K562 (cell line): ENCODE data around the gene IMPA2. TPM values are rescaled to one million over a fixed set of nuclear protein-coding genes. Genes with fewer than 3 reads are reported as not detected.

Experiments used
- ATAC-seq: fragments of 200-7000 bp; cut with Tn5 transposase; 3 replicates; pipeline ENCODE4 v1.9.1; 2020; ENCODE audit warnings: moderate library complexity
- BruUV-seq: library from RNA; stranded (reverse); fragments of 400-500 nt; replicated peaks from 2 replicates; lab custom pipeline; 2021; lab: Mats Ljungman, UMichigan
- CTCF ChIA-PET: fragments of 300-600 bp; formaldehyde crosslinking; extraction: SDS; loops from one replicate; lab custom pipeline; 2021; ENCODE audit warnings: low intra/inter-chr PET ratio; lab: Yijun Ruan, JAX
- POLR2A ChIA-PET: fragments of 300-600, 350-650 bp; sonication (Branson Sonifier 250); formaldehyde crosslinking; extraction: SDS; loops from one replicate; lab custom pipeline; 2021; ENCODE audit warnings: antibody characterized with exemption, inconsistent platforms; lab: Yijun Ruan, JAX
- DNase-seq, 4 experiments: peaks; one replicate each; pipeline versions ENCODE4 v3.0.0 to v3.0.0-alpha.2; 2011 to 2018; ENCODE audit warnings: low spot score in 3 of 4, mixed read lengths in 3 of 4; ENCODE audit errors: extremely low read depth in 1 of 4
- FAIRE-seq: peaks from 2 replicates; lab custom pipeline; 2011; peaks lifted over from hg19 to GRCh38; lab: Jason Lieb, UNC
- H2AFZ ChIP-seq: 2 replicates; pipeline ENCODE4 v1.6.0; 2011; ENCODE audit warnings: low read depth, low read length, control low read depth, inconsistent platforms
- H3K27ac ChIP-seq: fragments of 200-600 bp; 3 replicates; pipeline ENCODE4 v1.8.0; 2011; ENCODE audit warnings: low read depth, mild to moderate bottlenecking, control low read depth, inconsistent platforms, low read length, moderate library complexity, mixed read lengths; ENCODE audit errors: extremely low read depth
- H3K27me3 ChIP-seq, 2 experiments: fragments of 300-600 bp in 1 of 2; 2 replicates in 1 of 2; 3 replicates in 1 of 2; pipeline versions ENCODE4 v1.6.0 to v1.8.0; 2011; ENCODE audit warnings: inconsistent platforms in 2 of 2, low read length in 2 of 2, mild to moderate bottlenecking in 1 of 2, mixed read lengths in 1 of 2, moderate library complexity in 1 of 2; ENCODE audit not compliant: control insufficient read depth in 2 of 2, insufficient read depth in 2 of 2
- H3K36me3 ChIP-seq: fragments of 300-600 bp; 3 replicates; pipeline ENCODE4 v1.8.0; 2011; ENCODE audit warnings: mild to moderate bottlenecking, low read length, inconsistent platforms; ENCODE audit not compliant: control insufficient read depth, insufficient read depth
- H3K4me1 ChIP-seq, 2 experiments: fragments of 200-600 bp in 1 of 2; replicated peaks in 1 of 2; 2 replicates in 1 of 2; 3 replicates in 1 of 2; pipeline versions ENCODE4 v1.5.1 to v1.8.0; 2011; ENCODE audit warnings: inconsistent platforms in 2 of 2, low read length in 2 of 2, mild to moderate bottlenecking in 1 of 2, mixed read lengths in 1 of 2, moderate library complexity in 1 of 2; ENCODE audit not compliant: control insufficient read depth in 2 of 2, insufficient read depth in 2 of 2
- H3K4me2 ChIP-seq: 2 replicates; pipeline ENCODE4 v1.6.1; 2011; ENCODE audit warnings: low read length, control low read depth, inconsistent platforms, mixed read lengths; ENCODE audit not compliant: insufficient read depth
- H3K4me3 ChIP-seq: fragments of 200-600 bp; sonication (generic), shearing (Covaris generic); 2 replicates; pipeline ENCODE4 v1.5.1; 2016; ENCODE audit warnings: control low read depth, inconsistent platforms
- H3K79me2 ChIP-seq: fragments of 200-600 bp; 3 replicates; pipeline ENCODE4 v1.8.0; 2011; ENCODE audit warnings: low read length, inconsistent platforms; ENCODE audit not compliant: control insufficient read depth, insufficient read depth
- H3K9ac ChIP-seq, 2 experiments: 2 replicates each; pipeline versions ENCODE4 v1.6.0 to v1.6.1; 2011; ENCODE audit warnings: low read depth in 2 of 2, low read length in 2 of 2, control low read depth in 1 of 2, inconsistent platforms in 1 of 2, mild to moderate bottlenecking in 1 of 2, mixed read lengths in 1 of 2; ENCODE audit not compliant: insufficient read depth in 1 of 2
- H3K9me1 ChIP-seq: one replicate; pipeline ENCODE4 v1.6.0; 2011; ENCODE audit warnings: inconsistent platforms, mild to moderate bottlenecking, low read length, moderate library complexity; ENCODE audit not compliant: control insufficient read depth, insufficient read depth
- H3K9me3 ChIP-seq: replicated peaks from 2 replicates; pipeline ENCODE4 v1.5.1; 2011; ENCODE audit warnings: low read depth, low read length, inconsistent platforms; ENCODE audit not compliant: control insufficient read depth, insufficient read depth
- H4K20me1 ChIP-seq: replicated peaks from 2 replicates; pipeline ENCODE4 v1.6.1; 2011; ENCODE audit warnings: low read length, inconsistent platforms, mixed read lengths; ENCODE audit not compliant: control insufficient read depth, insufficient read depth
- ARID3B ChIP-seq: fragments of 250-450 bp; sonication (Bioruptor Pico); IDR thresholded peaks from 2 replicates; pipeline ENCODE4 v1.4.0; 2020; ENCODE audit warnings: borderline replicate concordance
- ETS2 ChIP-seq: IDR thresholded peaks from 2 replicates; pipeline ENCODE4 v1.6.1; 2016; ENCODE audit warnings: borderline replicate concordance, missing genetic modification characterization, mild to moderate bottlenecking, moderate library complexity, missing compliant biosample characterization; ENCODE audit not compliant: poor library complexity, severe bottlenecking
- PPARD ChIP-seq: fragments of 250-450 bp; sonication (Bioruptor Pico); IDR thresholded peaks from 2 replicates; pipeline ENCODE4 v1.8.0; 2022; ENCODE audit warnings: inconsistent platforms, mild to moderate bottlenecking, moderate library complexity
- RAD21 ChIP-seq, 2 experiments: fragments of 250-450 bp in 1 of 2; fragments of 450-650 bp in 1 of 2; sonication (Bioruptor Pico) in 1 of 2; formaldehyde crosslinking in 1 of 2; IDR thresholded peaks in 1 of 2; conservative IDR thresholded peaks in 1 of 2; 2 replicates each; pipeline versions ENCODE4 v1.4.0 to v1.8.0; 2020 to 2022; ENCODE audit warnings: mild to moderate bottlenecking in 2 of 2, moderate library complexity in 1 of 2
- RBM17 ChIP-seq: fragments of 200-400 bp; formaldehyde crosslinking; IDR thresholded peaks from 2 replicates; pipeline ENCODE4 v1.6.1; 2017; ENCODE audit warnings: low read depth, mild to moderate bottlenecking, low read length, borderline replicate concordance
- SRSF9 ChIP-seq: fragments of 200-400 bp; formaldehyde crosslinking; IDR thresholded peaks from 2 replicates; pipeline ENCODE4 v1.6.1; 2017; ENCODE audit warnings: low read depth, low read length, borderline replicate concordance
- TARDBP ChIP-seq: fragments of 450-650 bp; IDR thresholded peaks from 2 replicates; pipeline ENCODE4 v1.6.1; 2016
- ZNF354B ChIP-seq: fragments of 250-450 bp; sonication (Bioruptor Pico); IDR thresholded peaks from 2 replicates; pipeline ENCODE4 v1.4.0; 2020
- WGBS: fragments of 100-300 bp; shearing (Covaris generic); methylation state at CpG from one replicate; pipeline ENCODE4 v1.1.6; 2016; ENCODE audit warnings: low coverage, mixed read lengths; ENCODE audit not compliant: insufficient coverage; ENCODE audit errors: missing lambda C conversion rate; 5-methylcytosine and 5-hydroxymethylcytosine counted together
- in situ Hi-C: fragments of 300-500 bp; cut with MboI; formaldehyde crosslinking; loops from 4 replicates; pipeline ENCODE4 v1.15.0; 2018; ENCODE audit warnings: inconsistent platforms, mixed read lengths
- intact Hi-C: fragments of 100-400 bp; cut with micrococcal nuclease; formaldehyde crosslinking; loops from 2 replicates; pipeline ENCODE4 v1.14.2; 2022
- polyA plus RNA-seq, 8 experiments: library from polyadenylated mRNA; depleted of rRNA in 4 of 8; stranded (reverse) in 5 of 8; unstranded in 3 of 8; fragments of >200 nt; fragmentation: Nextera tagmentation in 2 of 8; fragmentation: Illumina TruSeq in 1 of 8; extraction: Ambion mirVana in 2 of 8; extraction: Trizol in 1 of 8; gene quantifications; 2 replicates each; pipeline versions ENCODE4 v1.2.1 to v1.2.3, GENCODE V29; 2011 to 2014; ENCODE audit warnings: inconsistent platforms in 1 of 8, missing spikeins in 1 of 8
- total RNA-seq, 7 experiments: library from RNA; depleted of rRNA in 6 of 7; stranded (reverse); fragments of >200 nt in 6 of 7; fragmentation: Illumina TruSeq in 2 of 7; extraction: Trizol in 2 of 7; gene quantifications; 2 replicates each; pipeline versions ENCODE4 v1.2.1 to v1.2.3, GENCODE V29; 2011 to 2021; ENCODE audit warnings: low replicate concordance in 1 of 7
- TF ChIP-seq, protein P1 (sequence below), 3 experiments: IDR thresholded peaks in 2 of 3; conservative IDR thresholded peaks in 1 of 3; 2 replicates each; pipeline ENCODE4 v1.5.1; 2011 to 2012; ENCODE audit warnings: low read length in 3 of 3, mild to moderate bottlenecking in 3 of 3, control low read depth in 2 of 3, improper control_type of control experiment in 1 of 3, inconsistent platforms in 1 of 3, low read depth in 1 of 3, mixed read lengths in 1 of 3, moderate library complexity in 1 of 3; ENCODE audit not compliant: insufficient read depth in 2 of 3

IMPA2 gene
- total and polyA plus RNA-seq, 9 of the 15 experiments (the other 6 are each of a cell fraction or from before 2014, with no cell fraction given) = 0.62 to 11.3 (median 5.7) TPM

GRCh38 chr18:12074736-12075135, 93.4 kb downstream of the IMPA2 start:
- Histone ChIP-seq H4K20me1 (no peaks in the 10 kb centered on the region), H3K79me2 (no peaks in the 10 kb centered on the region), H3K9ac (no peak overlapping the region), H3K27ac (no peak overlapping the region), H3K9me3 (no peaks in the 10 kb centered on the region), H3K9me1 (no peaks in the 10 kb centered on the region)
- intact Hi-C loops = no loop called here
- ATAC-seq = peak; percentile 80
- peak in 1 of 4 experiments; percentile 16 for DNase-seq
- no peak for TF ChIP-seq SRSF9
- peak in 1 of 2 experiments; percentile 38; a peak in 2 of 4 replicates for TF ChIP-seq RAD21 (CRISPR knock-in tag; conservative IDR thresholded peaks at IDR 0.05 in 1 of 2, IDR thresholded peaks at IDR 0.05 in 1 of 2)
- TF ChIP-seq ETS2 = no peak
- TF ChIP-seq ZNF354B (CRISPR knock-in tag) = no peak
- no peak for TF ChIP-seq PPARD (CRISPR knock-in tag)
- no peak for TF ChIP-seq TARDBP
- no peak for TF ChIP-seq RBM17
- TF ChIP-seq, protein P1, sequence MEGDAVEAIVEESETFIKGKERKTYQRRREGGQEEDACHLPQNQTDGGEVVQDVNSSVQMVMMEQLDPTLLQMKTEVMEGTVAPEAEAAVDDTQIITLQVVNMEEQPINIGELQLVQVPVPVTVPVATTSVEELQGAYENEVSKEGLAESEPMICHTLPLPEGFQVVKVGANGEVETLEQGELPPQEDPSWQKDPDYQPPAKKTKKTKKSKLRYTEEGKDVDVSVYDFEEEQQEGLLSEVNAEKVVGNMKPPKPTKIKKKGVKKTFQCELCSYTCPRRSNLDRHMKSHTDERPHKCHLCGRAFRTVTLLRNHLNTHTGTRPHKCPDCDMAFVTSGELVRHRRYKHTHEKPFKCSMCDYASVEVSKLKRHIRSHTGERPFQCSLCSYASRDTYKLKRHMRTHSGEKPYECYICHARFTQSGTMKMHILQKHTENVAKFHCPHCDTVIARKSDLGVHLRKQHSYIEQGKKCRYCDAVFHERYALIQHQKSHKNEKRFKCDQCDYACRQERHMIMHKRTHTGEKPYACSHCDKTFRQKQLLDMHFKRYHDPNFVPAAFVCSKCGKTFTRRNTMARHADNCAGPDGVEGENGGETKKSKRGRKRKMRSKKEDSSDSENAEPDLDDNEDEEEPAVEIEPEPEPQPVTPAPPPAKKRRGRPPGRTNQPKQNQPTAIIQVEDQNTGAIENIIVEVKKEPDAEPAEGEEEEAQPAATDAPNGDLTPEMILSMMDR (IDR thresholded peaks at IDR 0.05 in 2 of 3, conservative IDR thresholded peaks at IDR 0.05 in 1 of 3; ENCODE audit: insufficient read depth in 2 of 3, low read depth in 1 of 3, low read length in 3 of 3) = peak in 2 of 3 experiments; percentile 10 to 14; a peak in 1 of 6 replicates
- no peak for TF ChIP-seq ARID3B (CRISPR knock-in tag)
- TF ChIP-seq, all 486 proteins: peak for 2
- WGBS = 3% methylated on average over 3 of the region's 3 CpGs
- Histone ChIP-seq H3K4me2 (no peak overlapping the region), H3K4me1 (peaks cover 0 to 7% of the 10 kb centered on the region in 2 experiments; a peak in 2 of 5 replicates), H3K36me3 (no peaks in the 10 kb centered on the region), H2AFZ (no peak overlapping the region), H3K4me3 (no peak overlapping the region), H3K27me3 (peaks cover 7 to 12% of the 10 kb centered on the region in 2 experiments; a peak in 3 of 5 replicates)
- FAIRE-seq = peak; percentile 59
- no TSS peak for BruUV-seq
- in situ Hi-C loops = no loop called here
- ChIA-PET CTCF (no interaction called here), POLR2A (no interaction called here)
